ENCODE measurements around the gene CPLX1.

CPLX1 gene

DNA sequence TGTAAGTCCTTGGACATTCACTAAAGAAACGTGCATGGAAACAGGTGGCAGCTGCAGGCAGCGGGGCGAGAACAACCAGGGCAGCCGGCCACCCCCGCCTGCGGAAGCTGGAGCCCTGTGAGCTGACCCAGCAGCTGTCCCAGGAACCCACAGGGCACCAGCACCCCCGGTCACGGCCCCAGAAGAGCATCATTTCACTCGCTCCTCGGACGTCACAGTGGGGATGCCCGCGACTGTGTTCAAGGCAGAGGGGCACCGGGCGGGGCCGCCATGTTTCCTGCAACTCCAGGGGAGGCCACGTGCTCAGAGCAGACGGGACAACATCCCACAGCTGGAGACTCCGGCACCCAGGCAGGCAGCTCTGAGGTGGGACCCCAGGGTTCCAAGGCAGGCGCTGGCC lies 45.0 kb upstream of the CPLX1 start:
- no peaks in the 10 kb centered on the region for H3K9me3 Mint-ChIP-seq

DNA sequence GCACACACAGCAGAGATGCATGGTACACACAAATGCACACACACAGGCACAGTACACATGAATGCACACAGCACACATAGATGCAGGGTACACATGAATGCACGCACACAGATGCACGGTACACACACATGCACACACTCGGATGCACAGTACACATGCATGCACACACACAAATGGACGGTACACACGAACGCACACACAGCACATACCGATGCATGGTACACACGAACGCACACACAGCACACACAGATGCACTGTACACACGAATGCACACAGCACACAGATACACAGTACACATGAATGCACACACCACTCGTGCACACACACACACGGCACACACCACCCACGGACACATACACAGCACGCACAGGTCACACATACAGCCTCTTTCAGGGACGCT lies 43.8 kb upstream of the CPLX1 start:
- H3K27ac Mint-ChIP-seq, result peak overlapping the region; percentile 48
- H3K4me3 Mint-ChIP-seq, result no peak overlapping the region
- H3K9me3 Mint-ChIP-seq, result no peaks in the 10 kb centered on the region

More for the DNA sequence above, 45.0 kb upstream of the CPLX1 start:
- H3K4me1 Mint-ChIP-seq, result no peaks in the 10 kb centered on the region
- DNase-seq, result no peak
- H3K36me3 Mint-ChIP-seq (ENCODE audit: low read depth), result peaks cover 36% of the 10 kb centered on the region
- TF ChIP-seq, protein P1, sequence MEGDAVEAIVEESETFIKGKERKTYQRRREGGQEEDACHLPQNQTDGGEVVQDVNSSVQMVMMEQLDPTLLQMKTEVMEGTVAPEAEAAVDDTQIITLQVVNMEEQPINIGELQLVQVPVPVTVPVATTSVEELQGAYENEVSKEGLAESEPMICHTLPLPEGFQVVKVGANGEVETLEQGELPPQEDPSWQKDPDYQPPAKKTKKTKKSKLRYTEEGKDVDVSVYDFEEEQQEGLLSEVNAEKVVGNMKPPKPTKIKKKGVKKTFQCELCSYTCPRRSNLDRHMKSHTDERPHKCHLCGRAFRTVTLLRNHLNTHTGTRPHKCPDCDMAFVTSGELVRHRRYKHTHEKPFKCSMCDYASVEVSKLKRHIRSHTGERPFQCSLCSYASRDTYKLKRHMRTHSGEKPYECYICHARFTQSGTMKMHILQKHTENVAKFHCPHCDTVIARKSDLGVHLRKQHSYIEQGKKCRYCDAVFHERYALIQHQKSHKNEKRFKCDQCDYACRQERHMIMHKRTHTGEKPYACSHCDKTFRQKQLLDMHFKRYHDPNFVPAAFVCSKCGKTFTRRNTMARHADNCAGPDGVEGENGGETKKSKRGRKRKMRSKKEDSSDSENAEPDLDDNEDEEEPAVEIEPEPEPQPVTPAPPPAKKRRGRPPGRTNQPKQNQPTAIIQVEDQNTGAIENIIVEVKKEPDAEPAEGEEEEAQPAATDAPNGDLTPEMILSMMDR (IDR thresholded peaks at IDR 0.05), result no peak
- H3K27ac Mint-ChIP-seq, result no peak overlapping the region
- H3K27me3 Mint-ChIP-seq (ENCODE audit: low read depth, poor library complexity), result no peaks in the 10 kb centered on the region
- no peak overlapping the region for H3K4me3 Mint-ChIP-seq

DNA sequence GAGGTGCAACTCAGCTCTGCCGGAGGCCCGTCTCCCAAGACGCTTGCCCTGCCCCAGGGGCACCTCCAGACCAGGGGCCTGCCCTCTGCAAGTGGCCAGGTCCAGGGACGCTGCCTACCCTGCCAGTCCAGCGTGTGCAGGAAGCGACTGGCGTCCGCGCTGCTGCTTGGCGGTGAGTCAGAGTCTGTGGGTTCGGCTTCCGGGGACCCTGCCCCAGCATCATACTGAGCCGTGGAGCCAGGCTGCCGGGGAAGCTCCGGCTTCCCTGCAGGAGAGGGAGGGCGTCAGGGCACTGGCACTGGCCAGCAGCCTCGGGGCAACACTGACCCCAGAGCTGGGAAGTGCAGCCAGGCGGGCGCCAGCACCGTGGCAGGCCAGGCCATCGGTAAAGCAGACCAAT lies 42.5 kb upstream of the CPLX1 start:
- Mint-ChIP-seq H3K4me3 (no peak overlapping the region), H3K36me3 (ENCODE audit: low read depth) (peaks cover 29% of the 10 kb centered on the region), H3K27me3 (ENCODE audit: low read depth, poor library complexity) (no peaks in the 10 kb centered on the region), H3K9me3 (no peaks in the 10 kb centered on the region), H3K4me1 (no peaks in the 10 kb centered on the region), H3K27ac (no peak overlapping the region)
- TF ChIP-seq, protein P1 (IDR thresholded peaks at IDR 0.05), result no peak
- no peak for DNase-seq

More for the DNA sequence above, 43.8 kb upstream of the CPLX1 start:
- Mint-ChIP-seq H3K36me3 (ENCODE audit: low read depth) (peaks cover 32% of the 10 kb centered on the region), H3K27me3 (ENCODE audit: low read depth, poor library complexity) (no peaks in the 10 kb centered on the region), H3K4me1 (no peaks in the 10 kb centered on the region)
- no peak for DNase-seq
- TF ChIP-seq, protein P1 (IDR thresholded peaks at IDR 0.05), result no peak

DNA sequence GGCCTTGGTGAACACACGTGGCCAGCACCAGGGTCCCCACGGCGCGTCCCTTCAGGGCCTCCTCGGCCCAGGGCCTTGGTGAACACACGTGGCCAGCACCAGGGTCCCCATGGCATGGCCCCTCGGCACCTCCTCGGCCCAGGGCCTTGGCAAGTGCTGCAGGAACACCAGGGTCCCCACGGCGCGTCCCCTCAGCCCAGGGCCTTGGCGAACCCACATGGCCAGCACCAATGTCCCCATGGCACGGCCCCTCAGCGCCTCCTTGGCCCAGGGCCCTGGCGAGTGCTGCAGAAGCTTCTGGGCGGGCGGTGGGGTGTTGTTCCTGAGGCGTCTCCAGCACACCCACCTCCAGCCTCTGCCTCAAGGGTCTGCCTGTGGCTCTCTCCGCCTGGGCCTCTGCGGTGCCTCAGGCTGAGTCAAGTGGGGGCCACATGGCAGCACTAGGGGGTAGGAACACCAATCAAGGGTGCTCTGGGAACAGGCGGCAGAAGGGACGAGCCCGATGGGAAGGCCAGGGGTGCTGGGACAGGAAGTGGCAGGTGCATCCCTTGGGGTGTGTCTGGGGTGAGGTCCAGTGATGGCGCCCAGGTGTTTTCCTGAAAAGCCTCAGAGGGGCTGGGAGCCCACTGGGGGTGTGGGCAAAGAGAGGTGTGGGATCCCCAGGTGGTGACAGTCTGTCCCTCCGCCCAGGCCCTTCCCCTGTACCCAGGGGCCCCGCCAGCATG lies 41.8 kb upstream of the CPLX1 start:
- no peaks in the 10 kb centered on the region for H3K9me3 Mint-ChIP-seq
- H3K27me3 Mint-ChIP-seq (ENCODE audit: low read depth, poor library complexity), result no peaks in the 10 kb centered on the region
- no peaks in the 10 kb centered on the region for H3K4me1 Mint-ChIP-seq
- peaks cover 35% of the 10 kb centered on the region for H3K36me3 Mint-ChIP-seq (ENCODE audit: low read depth)
- no peak overlapping the region for H3K4me3 Mint-ChIP-seq
- no peak for DNase-seq
- TF ChIP-seq, protein P1 (IDR thresholded peaks at IDR 0.05), result no peak
- H3K27ac Mint-ChIP-seq, result no peak overlapping the region

DNA sequence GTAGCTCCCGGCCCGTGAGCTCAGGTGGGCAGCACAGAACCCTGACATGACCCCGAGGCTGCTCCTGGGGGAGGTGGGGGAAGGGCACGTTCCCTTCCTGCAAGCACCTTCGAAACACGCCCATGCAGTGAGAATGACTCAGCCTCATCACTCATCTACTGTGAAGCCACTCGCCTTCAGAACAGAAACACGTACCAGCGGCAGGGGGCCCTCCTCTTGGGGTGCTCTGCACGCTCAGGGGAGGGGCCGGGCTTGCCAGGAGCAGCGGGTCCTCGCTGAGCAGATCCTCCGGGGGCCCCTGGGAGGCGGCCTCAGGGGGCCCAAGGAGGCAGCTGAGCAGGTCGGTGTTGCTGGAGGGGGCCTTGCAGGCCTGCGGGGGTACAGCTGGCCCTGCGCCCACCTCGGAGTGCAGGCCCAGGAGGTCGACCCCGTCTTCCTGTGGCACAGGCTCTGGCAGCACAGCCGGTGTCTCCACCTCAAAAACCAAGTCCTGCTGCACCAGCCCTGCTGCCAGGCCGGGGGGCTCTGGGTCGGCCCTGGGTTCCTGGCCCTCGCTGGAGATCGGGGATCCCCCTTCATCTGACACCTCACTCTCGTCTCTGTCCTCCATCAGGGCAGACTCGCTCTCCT lies 40.9 kb upstream of the CPLX1 start:
- Mint-ChIP-seq H3K27ac (no peak overlapping the region), H3K36me3 (ENCODE audit: low read depth) (peaks cover 42% of the 10 kb centered on the region), H3K27me3 (ENCODE audit: low read depth, poor library complexity) (no peaks in the 10 kb centered on the region), H3K9me3 (no peaks in the 10 kb centered on the region), H3K4me1 (no peaks in the 10 kb centered on the region), H3K4me3 (no peak overlapping the region)
- TF ChIP-seq, protein P1 (IDR thresholded peaks at IDR 0.05), result no peak
- no peak for DNase-seq
